Measurements from ENCODE around the gene ZNF614.
A peak's percentile ranks its signal among the peaks of the same experiment; 100 is the strongest.
"Not testable (repeated sequence)": the region's sequence is repeated elsewhere in the genome, so short reads cannot be mapped to it uniquely, and the experiment has no call there.

Gene ZNF614

DNA sequence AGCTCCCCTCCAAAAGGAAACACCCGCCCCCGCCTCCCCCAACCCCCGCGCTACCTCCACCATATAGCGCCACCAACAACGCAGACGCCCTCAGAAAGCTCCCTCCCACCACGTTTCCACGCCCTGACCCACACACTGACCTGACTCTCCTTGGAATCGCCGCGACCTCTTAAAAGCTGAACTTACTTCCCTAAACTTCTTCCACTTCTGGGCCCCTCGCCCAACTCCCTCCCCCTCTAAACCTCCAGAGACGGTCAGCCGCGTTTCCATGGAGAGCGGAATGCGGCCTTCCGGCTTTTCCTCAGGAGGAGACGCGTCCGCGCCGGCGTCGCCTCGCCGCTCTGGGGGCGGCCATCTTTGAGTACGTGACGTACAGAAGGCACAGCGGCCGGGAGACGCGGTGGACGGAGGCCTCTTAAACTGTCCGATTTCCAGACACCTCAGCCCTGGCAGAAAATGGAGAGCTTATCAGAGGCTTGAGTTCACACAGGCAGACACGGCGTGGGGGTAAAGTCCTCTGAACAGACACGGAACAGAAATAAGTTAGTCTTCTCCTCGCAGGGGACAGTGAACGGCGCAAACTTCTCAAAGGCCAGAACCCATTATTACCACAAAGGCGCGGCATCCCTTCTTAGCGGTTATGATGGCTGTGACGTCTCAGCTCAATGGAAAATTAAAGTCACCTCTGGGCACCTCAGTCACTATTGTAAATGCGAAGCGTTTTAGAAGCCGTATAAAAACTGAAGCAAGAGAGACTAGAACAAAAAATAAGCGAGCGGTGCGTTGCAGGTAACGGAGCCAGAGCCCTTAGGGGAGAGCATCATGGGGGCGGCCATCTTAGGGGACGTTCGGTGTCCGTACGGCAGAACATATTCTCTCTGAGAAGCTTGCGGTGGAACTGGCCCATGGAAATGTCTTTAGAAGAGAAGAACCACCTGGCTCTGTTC, 20.6 kb upstream of the ZNF614 start, which contains the start of gene ZNF432:
Gene ZNF432 (minus strand): TSS at position 284 of the 947 bp plus-strand sequence. CDS start 1,970 bp downstream, outside the sequence.
- peak within 1 kb of the TSS; percentile 80 for H3K4me3 ChIP-seq (ENCODE audit: low read depth, low read length)
- TF ChIP-seq, protein P1, sequence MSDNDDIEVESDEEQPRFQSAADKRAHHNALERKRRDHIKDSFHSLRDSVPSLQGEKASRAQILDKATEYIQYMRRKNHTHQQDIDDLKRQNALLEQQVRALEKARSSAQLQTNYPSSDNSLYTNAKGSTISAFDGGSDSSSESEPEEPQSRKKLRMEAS (IDR thresholded peaks at IDR 0.05; ENCODE audit: low read depth, low read length) = peak; percentile 35; the same call in 1 of the 2 replicates
- TF ChIP-seq CTCF (IDR thresholded peaks at IDR 0.05; ENCODE audit: low read depth, low read length) = no peak

GRCh38 chr19:52039169-52039568, 11.0 kb upstream of the ZNF614 start:
- no peak for DNase-seq (ENCODE audit: low read depth)
- TF ChIP-seq, protein P1 (IDR thresholded peaks at IDR 0.05; ENCODE audit: low read depth, low read length) = no peak
- TF ChIP-seq CTCF (IDR thresholded peaks at IDR 0.05; ENCODE audit: low read depth, low read length) (no peak), POLR2A (IDR thresholded peaks at IDR 0.05; ENCODE audit: extremely low read depth, insufficient read length) (no peak), MYC (IDR thresholded peaks at IDR 0.05; ENCODE audit: low read depth, low read length) (no peak)

More for the DNA sequence above, 20.6 kb upstream of the ZNF614 start, which contains the start of gene ZNF432:
- DNase-seq (ENCODE audit: low read depth) = peak; percentile 98

GRCh38 chr19:52034051-52034728, 6.0 kb upstream of the ZNF614 start:
- no peak for DNase-seq (ENCODE audit: low read depth)
- TF ChIP-seq MYC (IDR thresholded peaks at IDR 0.05; ENCODE audit: low read depth, low read length) = no peak
- TF ChIP-seq CTCF (IDR thresholded peaks at IDR 0.05; ENCODE audit: low read depth, low read length) = no peak
- TF ChIP-seq, protein P1 (IDR thresholded peaks at IDR 0.05; ENCODE audit: low read depth, low read length) = no peak
- TF ChIP-seq POLR2A (IDR thresholded peaks at IDR 0.05; ENCODE audit: extremely low read depth, insufficient read length) = no peak
- H3K4me3 ChIP-seq (ENCODE audit: low read depth, low read length) = no peak overlapping the region

More at GRCh38 chr19:52039169-52039568, 11.0 kb upstream of the ZNF614 start:
- H3K4me3 ChIP-seq (ENCODE audit: low read depth, low read length) = no peak overlapping the region

GRCh38 chr19:52028780-52029123, 573 bp upstream of the ZNF614 start:
- TF ChIP-seq CTCF (IDR thresholded peaks at IDR 0.05; ENCODE audit: low read depth, low read length) = no peak
- no peak for TF ChIP-seq POLR2A (IDR thresholded peaks at IDR 0.05; ENCODE audit: extremely low read depth, insufficient read length)
- TF ChIP-seq, protein P1 (IDR thresholded peaks at IDR 0.05; ENCODE audit: low read depth, low read length) = no peak
- no peak for TF ChIP-seq MYC (IDR thresholded peaks at IDR 0.05; ENCODE audit: low read depth, low read length)
- peak overlapping the region; percentile 94 for H3K4me3 ChIP-seq (ENCODE audit: low read depth, low read length)
- DNase-seq (ENCODE audit: low read depth) = no peak

DNA sequence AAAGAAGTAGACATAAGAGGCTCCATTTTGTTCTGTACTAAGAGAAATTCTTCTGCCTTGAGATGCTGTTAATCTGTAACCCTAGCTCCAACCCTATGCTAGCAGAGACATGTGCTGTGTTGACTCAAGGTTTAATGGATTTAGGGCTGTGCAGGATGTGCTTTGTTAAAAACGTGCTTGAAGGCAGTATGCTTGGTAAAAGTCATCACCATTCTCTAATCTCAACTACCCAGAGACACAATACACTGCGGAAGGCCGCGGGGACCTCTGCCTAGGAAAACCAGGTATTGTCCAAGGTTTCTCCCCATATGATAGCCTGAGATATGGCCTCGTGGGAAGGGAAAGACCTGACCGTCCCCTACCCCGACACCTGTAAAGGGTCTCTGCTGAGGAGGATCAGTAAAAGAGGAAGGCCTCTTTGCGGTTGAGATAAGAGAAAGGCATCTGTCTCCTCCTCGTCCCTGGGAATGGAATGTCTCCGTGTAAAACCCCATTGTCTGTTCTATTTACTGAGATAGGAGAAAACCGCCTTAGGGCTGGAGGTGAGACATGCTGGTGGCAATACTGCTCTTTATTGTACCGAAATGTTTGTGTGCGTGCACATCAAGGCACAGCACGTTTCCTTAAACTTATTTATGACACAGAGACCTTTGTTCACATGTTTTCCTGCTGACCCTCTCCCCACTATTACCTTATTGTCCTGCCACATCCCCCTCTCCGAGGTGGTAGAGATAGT, 1.8 kb downstream of the ZNF614 start:
- H3K4me3 ChIP-seq (ENCODE audit: low read depth, low read length) = peak overlapping the region; percentile 94
- not testable (repeated sequence) for DNase-seq (ENCODE audit: low read depth)

DNA sequence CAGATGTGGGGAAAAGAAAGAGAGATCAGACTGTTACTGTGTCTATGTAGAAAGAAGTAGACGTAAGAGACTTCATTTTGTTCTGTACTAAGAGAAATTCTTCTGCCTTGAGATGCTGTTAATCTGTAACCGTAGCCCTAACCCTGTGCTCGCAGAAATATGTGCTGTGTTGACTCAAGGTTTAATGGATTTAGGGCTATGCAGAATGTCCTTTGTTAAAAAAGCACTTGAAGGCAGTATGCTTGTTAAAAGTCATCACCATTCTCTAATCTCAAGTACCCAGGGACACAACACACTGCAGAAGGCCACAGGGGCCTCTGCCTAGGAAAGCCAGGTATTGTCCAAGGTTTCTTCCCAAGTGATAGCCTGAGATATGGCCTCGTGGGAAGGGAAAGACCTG, 3.7 kb downstream of the ZNF614 start:
- H3K4me3 ChIP-seq (ENCODE audit: low read depth, low read length); DNase-seq (ENCODE audit: low read depth): not testable (repeated sequence)
